Glomerular visceral epithelial cell (primary cell): Measurements from ENCODE around the gene ZNF276.
A peak's percentile ranks its signal among the peaks of the same experiment; 100 is the strongest.
"Not testable (repeated sequence)": the region's sequence is repeated elsewhere in the genome, so short reads cannot be mapped to it uniquely, and the experiment has no call there.

Experiments
- DNase-seq: peaks from one replicate; pipeline ENCODE4 v3.0.0-alpha.2; 2016; ENCODE audit errors: extremely low spot score

ZNF276 gene, protein sequence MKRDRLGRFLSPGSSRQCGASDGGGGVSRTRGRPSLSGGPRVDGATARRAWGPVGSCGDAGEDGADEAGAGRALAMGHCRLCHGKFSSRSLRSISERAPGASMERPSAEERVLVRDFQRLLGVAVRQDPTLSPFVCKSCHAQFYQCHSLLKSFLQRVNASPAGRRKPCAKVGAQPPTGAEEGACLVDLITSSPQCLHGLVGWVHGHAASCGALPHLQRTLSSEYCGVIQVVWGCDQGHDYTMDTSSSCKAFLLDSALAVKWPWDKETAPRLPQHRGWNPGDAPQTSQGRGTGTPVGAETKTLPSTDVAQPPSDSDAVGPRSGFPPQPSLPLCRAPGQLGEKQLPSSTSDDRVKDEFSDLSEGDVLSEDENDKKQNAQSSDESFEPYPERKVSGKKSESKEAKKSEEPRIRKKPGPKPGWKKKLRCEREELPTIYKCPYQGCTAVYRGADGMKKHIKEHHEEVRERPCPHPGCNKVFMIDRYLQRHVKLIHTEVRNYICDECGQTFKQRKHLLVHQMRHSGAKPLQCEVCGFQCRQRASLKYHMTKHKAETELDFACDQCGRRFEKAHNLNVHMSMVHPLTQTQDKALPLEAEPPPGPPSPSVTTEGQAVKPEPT

DNA sequence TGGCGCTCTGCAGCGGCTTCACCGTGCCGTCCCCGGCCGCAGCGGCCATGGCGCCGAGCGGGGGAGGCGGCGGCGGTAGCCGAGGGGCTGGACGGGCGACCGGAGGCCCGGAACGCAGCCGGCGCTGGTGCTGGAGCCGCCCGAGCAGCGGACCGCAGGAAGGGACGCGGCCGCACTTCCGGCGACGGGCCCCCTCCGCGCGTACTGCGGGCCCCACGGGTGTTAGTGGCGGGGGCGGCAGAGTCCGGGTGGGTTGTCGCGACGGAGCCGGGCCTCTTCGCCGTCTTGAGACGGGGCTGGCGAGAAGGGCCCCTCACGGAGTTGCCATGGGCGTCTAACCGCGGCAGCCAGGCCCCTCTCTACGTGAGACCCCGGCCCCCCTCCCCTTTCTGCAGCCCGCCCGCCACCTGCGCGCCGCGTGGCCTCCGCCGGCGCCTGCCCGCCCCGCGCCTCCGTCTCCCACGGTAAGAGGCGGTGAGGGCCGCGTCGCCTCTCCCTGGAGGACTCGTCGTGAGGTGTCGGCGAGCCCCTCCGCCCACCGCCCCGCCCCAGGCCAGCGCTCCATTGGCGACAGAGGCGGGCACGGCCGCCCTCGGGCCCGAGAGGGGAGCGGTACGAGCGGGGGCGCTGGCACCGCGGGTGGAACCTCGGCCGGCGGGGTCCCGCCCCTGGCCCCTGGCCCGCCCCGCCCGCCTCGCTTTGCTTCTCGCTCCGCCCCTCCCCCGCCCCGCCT is at the start of gene ZNF276, which contains the start of gene VPS9D1:
ZNF276 (plus strand) TSS at position 725 of the 733 bp plus-strand sequence. CDS start 104 bp downstream, outside the sequence.
VPS9D1 (minus strand) TSS at position 86 of the 733 bp plus-strand sequence; CDS start at position 49, 37 bp downstream.
- peak; percentile 74 for DNase-seq

GRCh38 chr16:89671565-89671964 is 49.8 kb upstream of the ZNF276 start:
- not testable (repeated sequence) for DNase-seq

DNA sequence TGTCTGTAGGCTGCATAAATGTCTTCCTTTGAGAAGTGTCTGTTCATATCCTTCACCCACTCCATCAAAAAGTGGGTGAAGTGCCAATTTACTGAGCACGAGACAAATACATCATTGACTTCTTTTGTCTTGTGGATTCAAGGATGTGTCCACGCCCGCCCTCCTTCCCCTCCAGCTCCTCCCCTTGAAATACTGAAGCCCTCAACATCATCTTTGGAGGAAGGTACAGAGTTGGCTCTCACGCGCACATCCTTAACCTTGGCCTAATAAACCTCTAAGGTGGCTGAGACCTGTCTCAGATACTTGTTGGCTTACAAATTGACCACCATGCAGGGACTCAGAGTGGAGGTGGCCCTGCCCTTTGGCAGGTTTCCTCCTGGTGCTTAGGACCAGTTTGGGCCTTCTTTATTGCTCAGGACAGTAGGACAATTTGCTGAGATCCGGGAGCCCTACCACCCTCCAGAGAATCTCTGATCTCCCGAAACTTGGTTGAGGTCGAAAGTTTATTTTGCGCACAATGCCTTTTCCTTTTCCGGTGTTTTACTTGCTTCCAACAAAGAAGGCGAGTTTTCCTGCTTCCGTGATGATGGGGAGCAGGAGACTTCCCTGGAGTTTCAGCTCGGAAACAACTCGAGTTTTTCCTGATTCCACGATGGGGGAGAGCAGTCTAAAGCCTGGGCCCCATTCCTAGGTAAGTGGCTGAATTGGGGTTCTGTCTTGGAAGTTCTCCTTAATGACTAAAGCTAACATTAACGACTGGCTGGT is 49.0 kb upstream of the ZNF276 start:
- no peak for DNase-seq

DNA sequence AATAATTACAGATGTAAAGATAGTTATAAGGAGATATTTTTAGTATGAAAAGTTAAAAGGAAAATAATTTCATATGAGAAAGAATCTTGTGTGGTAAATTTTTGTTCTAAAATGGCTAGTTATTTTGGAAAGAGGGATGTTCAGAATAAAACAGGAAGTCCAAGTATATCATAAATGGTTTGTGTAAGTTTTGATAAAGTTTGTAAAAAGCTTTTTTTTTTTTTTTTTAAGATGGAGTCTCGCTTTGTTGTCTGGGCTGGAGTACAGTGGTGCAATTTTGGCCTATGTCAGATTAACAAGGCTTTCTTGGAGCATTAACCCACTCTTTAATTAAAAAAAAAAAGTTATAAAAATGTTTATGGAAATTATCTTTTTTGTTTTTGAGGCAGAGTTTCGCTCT is 43.1 kb upstream of the ZNF276 start:
- no peak for DNase-seq

DNA sequence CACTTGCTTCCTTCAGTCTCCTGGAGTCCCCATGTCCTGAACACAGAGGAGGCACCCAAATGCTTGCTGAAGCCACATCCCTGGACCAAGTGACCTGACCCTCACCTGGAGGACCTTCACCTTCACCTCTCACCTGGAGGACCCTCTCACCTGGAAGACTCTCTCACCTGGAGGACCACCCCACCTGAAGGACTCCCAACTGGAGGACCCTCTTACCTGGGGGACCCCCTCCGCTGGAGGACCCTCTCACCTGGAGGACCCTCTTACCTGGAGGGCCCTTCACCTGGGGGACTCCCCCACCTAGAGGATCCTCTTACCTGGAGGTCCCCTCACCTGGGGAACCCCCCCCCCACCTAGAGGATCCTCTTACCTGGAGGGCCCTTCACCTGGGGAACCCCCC is 35.4 kb upstream of the ZNF276 start:
- no peak for DNase-seq

GRCh38 chr16:89686520-89687091 is 34.7 kb upstream of the ZNF276 start, which contains the start of gene CDK10:
Gene CDK10 (plus strand): TSS chr16:89686689. CDS start chr16:89686711, 22 bp downstream.
- DNase-seq = peak; percentile 89

- DNase-seq = peak; percentile 87
These were observed 34.0 kb upstream of the ZNF276 start for GRCh38 chr16:89687092-89687940.

- no peak for DNase-seq
These were observed 32.9 kb upstream of the ZNF276 start for GRCh38 chr16:89688395-89688794.

GRCh38 chr16:89689142-89689541 is 32.2 kb upstream of the ZNF276 start:
- no peak for DNase-seq

DNA sequence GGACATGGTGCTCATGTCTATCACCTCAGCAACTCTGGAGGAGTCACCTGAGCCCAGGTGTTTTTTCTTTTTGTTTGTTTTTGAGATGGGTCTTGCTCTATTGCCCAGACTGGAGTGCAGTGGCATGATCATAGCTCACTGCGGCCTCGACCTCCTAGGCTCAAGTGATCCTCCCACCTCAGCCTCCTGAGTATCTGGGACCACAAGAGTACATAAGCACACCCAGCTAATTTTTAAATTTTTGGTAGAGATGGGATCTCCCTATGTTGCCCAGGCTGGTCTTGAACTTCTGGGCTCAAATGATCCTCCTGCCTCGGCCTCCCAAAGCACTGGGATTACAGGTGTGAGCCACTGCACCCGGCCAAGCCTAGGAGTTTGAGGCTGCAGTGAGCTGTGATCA is 31.7 kb upstream of the ZNF276 start:
- not testable (repeated sequence) for DNase-seq

- no peak for DNase-seq
These were observed 30.9 kb upstream of the ZNF276 start for GRCh38 chr16:89690392-89690901.

DNA sequence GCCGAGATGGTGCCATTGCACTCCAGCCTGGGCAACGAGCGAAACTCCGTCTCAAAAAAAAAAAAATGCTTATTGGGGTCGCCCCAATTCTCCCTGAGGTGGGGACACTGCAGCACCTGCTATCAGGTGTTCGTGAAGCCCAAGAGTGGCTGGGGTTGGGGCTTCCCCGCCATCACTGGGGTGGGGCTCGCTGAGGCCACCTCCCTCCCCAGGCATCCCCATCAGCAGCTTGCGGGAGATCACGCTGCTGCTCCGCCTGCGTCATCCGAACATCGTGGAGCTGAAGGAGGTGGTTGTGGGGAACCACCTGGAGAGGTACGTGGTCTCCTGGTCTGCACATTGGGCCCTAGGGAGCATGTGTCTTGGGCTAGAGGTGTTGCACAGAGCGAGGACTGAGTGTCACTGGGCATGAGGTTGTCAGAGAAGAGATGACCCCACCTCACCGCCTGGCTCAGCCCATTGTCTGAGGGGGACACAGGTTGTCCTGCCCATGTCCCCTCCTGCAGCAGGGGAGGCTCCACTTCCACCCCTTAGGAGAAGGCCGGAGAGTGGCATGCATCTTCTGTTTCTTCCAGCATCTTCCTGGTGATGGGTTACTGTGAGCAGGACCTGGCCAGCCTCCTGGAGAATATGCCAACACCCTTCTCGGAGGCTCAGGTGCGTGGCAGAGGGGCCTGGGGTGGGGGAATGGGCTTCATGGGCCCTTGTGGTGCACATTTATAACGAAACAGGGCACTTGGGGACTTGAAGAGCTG is 29.9 kb upstream of the ZNF276 start:
- no peak for DNase-seq

DNA sequence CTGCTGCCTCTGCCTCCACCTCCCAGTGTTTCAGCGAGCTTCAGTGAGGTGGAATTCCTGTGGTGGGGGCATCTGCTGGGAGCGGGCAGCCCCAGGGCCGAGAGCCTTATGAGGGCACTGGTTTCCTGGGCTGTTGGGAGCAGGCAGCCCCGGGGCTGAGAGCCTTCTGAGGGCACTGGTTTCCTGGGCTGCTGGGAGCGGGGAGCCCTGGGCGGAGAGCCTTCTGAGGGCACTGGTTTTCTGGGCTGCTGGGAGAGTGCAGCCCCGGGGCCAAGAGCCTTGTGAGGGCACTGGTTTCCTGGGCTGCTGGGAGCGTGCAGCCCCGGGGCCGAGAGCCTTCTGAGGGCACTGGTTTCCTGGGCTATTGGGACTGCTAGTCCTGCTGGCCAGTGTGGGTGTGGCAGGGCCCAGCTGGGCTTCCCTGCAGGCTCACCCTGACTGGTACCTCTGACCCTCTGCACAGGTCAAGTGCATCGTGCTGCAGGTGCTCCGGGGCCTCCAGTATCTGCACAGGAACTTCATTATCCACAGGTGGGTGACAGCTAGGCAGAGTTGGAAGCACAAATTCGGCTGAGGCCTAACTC is 29.3 kb upstream of the ZNF276 start:
- DNase-seq = no peak

- no peak for DNase-seq
These were observed 28.0 kb upstream of the ZNF276 start for GRCh38 chr16:89693289-89693731.

GRCh38 chr16:89693931-89694783 is 27.2 kb upstream of the ZNF276 start:
- no peak for DNase-seq

DNA sequence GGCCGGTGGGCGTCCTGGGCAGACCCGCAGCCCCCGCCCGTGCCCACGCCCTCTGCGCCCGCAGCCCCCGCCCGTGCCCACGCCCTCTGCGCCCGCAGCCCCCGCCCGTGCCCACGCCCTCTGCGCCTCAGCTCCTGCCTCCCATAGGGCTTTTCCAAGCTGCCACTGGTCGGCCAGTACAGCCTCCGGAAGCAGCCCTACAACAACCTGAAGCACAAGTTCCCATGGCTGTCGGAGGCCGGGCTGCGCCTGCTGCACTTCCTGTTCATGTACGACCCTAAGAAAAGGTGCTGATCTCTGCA is 26.6 kb upstream of the ZNF276 start:
- not testable (repeated sequence) for DNase-seq

DNA sequence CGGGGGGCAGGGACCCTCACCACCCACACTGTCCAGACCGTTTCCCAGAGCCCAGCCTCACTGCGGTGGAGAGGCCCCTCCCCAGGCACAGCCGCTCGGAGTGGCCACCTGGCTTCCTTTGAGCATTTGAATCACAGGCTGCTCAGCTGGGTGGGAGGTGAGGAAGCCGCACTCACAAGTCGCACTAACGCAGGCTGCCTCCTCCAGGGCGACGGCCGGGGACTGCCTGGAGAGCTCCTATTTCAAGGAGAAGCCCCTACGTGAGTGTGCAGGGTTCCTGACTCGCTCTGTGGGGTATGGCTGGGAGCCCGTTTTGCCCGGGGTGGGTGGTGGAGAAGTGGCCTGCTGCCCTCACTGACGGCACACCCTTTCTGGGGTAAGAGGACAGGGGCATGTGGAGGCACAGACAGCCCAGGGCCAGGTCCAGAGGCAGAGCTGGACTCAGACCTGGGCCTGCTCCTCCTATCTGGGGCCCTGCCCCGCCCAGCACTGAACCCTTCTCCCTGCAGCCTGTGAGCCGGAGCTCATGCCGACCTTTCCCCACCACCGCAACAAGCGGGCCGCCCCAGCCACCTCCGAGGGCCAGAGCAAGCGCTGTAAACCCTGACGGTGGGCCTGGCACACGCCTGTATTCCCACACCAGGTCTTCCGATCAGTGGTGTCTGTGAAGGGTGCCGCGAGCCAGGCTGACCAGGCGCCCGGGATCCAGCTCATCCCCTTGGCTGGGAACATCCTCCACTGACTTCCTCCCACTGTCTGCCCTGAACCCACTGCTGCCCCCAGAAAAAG is 26.1 kb upstream of the ZNF276 start:
- DNase-seq = no peak
